Loucy (cell line): ENCODE measurements around the gene KLHL17.

Experiments
- H2AFZ ChIP-seq: fragments of 200-600 bp; sonication (generic); 2 replicates; pipeline ENCODE4 v1.6.0; 2016; ENCODE audit warnings: antibody characterized with exemption, mild to moderate bottlenecking, low read length, moderate library complexity
- H3F3A ChIP-seq: fragments of 200-600 bp; 2 replicates; pipeline ENCODE4 v1.6.0; 2016; ENCODE audit warnings: antibody characterized with exemption, low read depth, mild to moderate bottlenecking
- H3K27me3 ChIP-seq: fragments of 200-600 bp; sonication (generic); 2 replicates; pipeline ENCODE4 v1.6.1; 2014; ENCODE audit warnings: low read length, mild to moderate bottlenecking; ENCODE audit not compliant: insufficient read depth, poor library complexity, severe bottlenecking
- H3K36me3 ChIP-seq: fragments of 200-600 bp; sonication (generic); 2 replicates; pipeline ENCODE4 v1.6.1; 2016; ENCODE audit warnings: low read length; ENCODE audit not compliant: insufficient read depth
- H3K4me1 ChIP-seq: fragments of 200-600 bp; sonication (generic); 2 replicates; pipeline ENCODE4 v1.5.1; 2014; ENCODE audit warnings: low read length, mild to moderate bottlenecking; ENCODE audit not compliant: insufficient read depth, poor library complexity, severe bottlenecking
- H3K4me2 ChIP-seq: fragments of 200-600 bp; sonication (generic); 2 replicates; pipeline ENCODE4 v1.6.0; 2014; ENCODE audit warnings: antibody characterized with exemption, low read length, low read depth, mild to moderate bottlenecking; ENCODE audit not compliant: poor library complexity, severe bottlenecking
- H3K4me3 ChIP-seq: fragments of 200-600 bp; sonication (generic); 2 replicates; pipeline ENCODE4 v1.5.1; 2014; ENCODE audit warnings: low read length, mild to moderate bottlenecking, mixed read lengths; ENCODE audit not compliant: poor library complexity, severe bottlenecking
- H3K79me2 ChIP-seq: fragments of 200-600 bp; sonication (generic); 2 replicates; pipeline ENCODE4 v1.6.1; 2014; ENCODE audit warnings: low read length; ENCODE audit not compliant: insufficient read depth
- H3K9ac ChIP-seq: fragments of 200-600 bp; sonication (generic); 2 replicates; pipeline ENCODE4 v1.6.0; 2014; ENCODE audit warnings: mild to moderate bottlenecking, low read depth, low read length, moderate library complexity; ENCODE audit not compliant: poor library complexity, severe bottlenecking
- H3K9me2 ChIP-seq: fragments of 200-600 bp; sonication (generic); replicated peaks from 2 replicates; pipeline ENCODE4 v1.6.1; 2016; ENCODE audit warnings: low read depth, low read length, mixed read lengths
- H3K9me3 ChIP-seq: fragments of 200-600 bp; sonication (generic); 2 replicates; pipeline ENCODE4 v1.6.1; 2014; ENCODE audit warnings: mild to moderate bottlenecking, antibody characterized with exemption, low read length, low read depth; ENCODE audit not compliant: insufficient read depth
- H4K20me1 ChIP-seq: fragments of 200-600 bp; sonication (generic); 2 replicates; pipeline ENCODE4 v1.6.0; 2014; ENCODE audit warnings: antibody characterized with exemption, low read length, mild to moderate bottlenecking; ENCODE audit not compliant: insufficient read depth, poor library complexity, severe bottlenecking
- CTCF ChIP-seq: fragments of 200-600 bp; sonication (generic); conservative IDR thresholded peaks from 2 replicates; pipeline ENCODE4 v1.5.1; 2014; ENCODE audit warnings: mild to moderate bottlenecking, antibody characterized with exemption, low read length
- EZH2phosphoT487 ChIP-seq: fragments of 200-600 bp; IDR thresholded peaks from 2 replicates; pipeline ENCODE4 v1.6.1; 2018; ENCODE audit warnings: antibody characterized with exemption, mild to moderate bottlenecking, moderate library complexity, borderline replicate concordance

The KLHL17 gene

GRCh38 chr1:923991-924655 lies 36.3 kb upstream of the KLHL17 start:
- Histone ChIP-seq H3K4me1 (peaks cover 41% of the 10 kb centered on the region), H3K9ac (peak overlapping the region; percentile 73), H3K9me2 (no peaks in the 10 kb centered on the region), H3K9me3 (no peaks in the 10 kb centered on the region), H3F3A (no peaks in the 10 kb centered on the region), H3K36me3 (no peaks in the 10 kb centered on the region), H2AFZ (peak overlapping the region; percentile 76; the same call in 1 of the 2 replicates), H3K4me3 (peak overlapping the region; percentile 80), H3K79me2 (no peaks in the 10 kb centered on the region), H4K20me1 (no peaks in the 10 kb centered on the region), H3K27me3 (no peaks in the 10 kb centered on the region), H3K4me2 (peak overlapping the region; percentile 66)
- TF ChIP-seq EZH2phosphoT487 (no peak), CTCF (no peak)

- H3K9ac ChIP-seq = peak overlapping the region; percentile 73
- peak overlapping the region; percentile 76 for H2AFZ ChIP-seq
- no peaks in the 10 kb centered on the region for H3K36me3 ChIP-seq
- no peaks in the 10 kb centered on the region for H3K9me3 ChIP-seq
- no peaks in the 10 kb centered on the region for H3K79me2 ChIP-seq
- TF ChIP-seq CTCF = peak; percentile 39
- TF ChIP-seq EZH2phosphoT487 = no peak
- no peaks in the 10 kb centered on the region for H3F3A ChIP-seq
- H3K4me1 ChIP-seq = peaks cover 38% of the 10 kb centered on the region
- H3K4me2 ChIP-seq = peak overlapping the region; percentile 66
- no peaks in the 10 kb centered on the region for H4K20me1 ChIP-seq
- no peaks in the 10 kb centered on the region for H3K27me3 ChIP-seq
- no peaks in the 10 kb centered on the region for H3K9me2 ChIP-seq
- peak overlapping the region; percentile 80 for H3K4me3 ChIP-seq
Observed at GRCh38 chr1:924656-925560, 35.5 kb upstream of the KLHL17 start.

- Histone ChIP-seq H3K4me3 (peak overlapping the region; percentile 80), H3K4me2 (peak overlapping the region; percentile 66), H3K27me3 (no peaks in the 10 kb centered on the region), H4K20me1 (no peaks in the 10 kb centered on the region), H3K9me3 (no peaks in the 10 kb centered on the region), H3K9ac (peak overlapping the region; percentile 14), H3F3A (no peaks in the 10 kb centered on the region), H3K36me3 (no peaks in the 10 kb centered on the region), H2AFZ (0 out of 2 replicates have a peak overlapping the region, but pooled peaks have one; percentile 46), H3K4me1 (peaks cover 29% of the 10 kb centered on the region), H3K79me2 (no peaks in the 10 kb centered on the region), H3K9me2 (no peaks in the 10 kb centered on the region)
- TF ChIP-seq CTCF (no peak), EZH2phosphoT487 (no peak)
Observed at GRCh38 chr1:925561-926421, 34.6 kb upstream of the KLHL17 start.
